Measurements from ENCODE around the gene BCAN. TPM values are rescaled to one million over a fixed set of nuclear protein-coding genes. Genes with fewer than 3 reads are reported as not detected.

Gene BCAN
- total RNA-seq, 1 experiment from 2014 or later, result 1.2 TPM

- H3K27me3 ChIP-seq (ENCODE audit: insufficient read depth, low read length), result peaks cover 3% of the 10 kb centered on the region; the same call in 1 of the 2 replicates
- no peak within 1 kb of the TSS for H3T11ph ChIP-seq (ENCODE audit: low read length)
- Mint-ChIP-seq H3K27me3 (ENCODE audit: low read depth) (peaks cover 37% of the 10 kb centered on the region), H3K9me3 (no peaks in the 10 kb centered on the region; a peak in 1 of 5 replicates), H3K27ac (peak within 1 kb of the TSS; percentile 97 to 98 (median 98)), H3K4me1 (peaks cover 66 to 74% of the 10 kb centered on the region in 2 experiments), H3K4me3 (peak within 1 kb of the TSS; percentile 74 to 91), H3K36me3 (ENCODE audit: insufficient read depth in 1 of 3, low read depth in 3 of 3) (peaks cover 6 to 23% (median 13%) of the 10 kb centered on the region in 3 experiments)
- peak within 1 kb of the TSS; percentile 27 for H3K14ac ChIP-seq (ENCODE audit: insufficient read depth, low read length)
- no peak within 1 kb of the TSS for H2BK20ac ChIP-seq (ENCODE audit: low read depth, low read length, poor library complexity, severe bottlenecking)
- H2BK5ac ChIP-seq (ENCODE audit: insufficient read length, low read length), result no peak within 1 kb of the TSS
- H2BK12ac ChIP-seq (ENCODE audit: insufficient read length, low read depth, low read length), result no peak within 1 kb of the TSS
- no peak within 1 kb of the TSS for H4K8ac ChIP-seq (replicated peaks; ENCODE audit: insufficient read length, low read depth, low read length)
- no peak for DNase-seq
- peak within 1 kb of the TSS; percentile 1 for H3K9ac ChIP-seq (ENCODE audit: extremely low read depth, insufficient read length, low read length)
- H3K4me2 ChIP-seq (ENCODE audit: insufficient read depth, insufficient read length, low read length), result peak within 1 kb of the TSS; percentile 83
- H4K91ac ChIP-seq (ENCODE audit: insufficient read length, low read depth, low read length), result no peak within 1 kb of the TSS
- H3K56ac ChIP-seq (ENCODE audit: insufficient read length, low read depth, low read length), result no peak within 1 kb of the TSS
- no peak within 1 kb of the TSS for H2BK15ac ChIP-seq (ENCODE audit: low read depth, low read length)
- H2AFZ ChIP-seq (ENCODE audit: low read length), result no peak within 1 kb of the TSS
- no CpG with 5 or more reads among the region's 42 CpGs for WGBS (ENCODE audit: extremely low coverage, insufficient read length, low lambda C conversion rate)
- H3K79me2 ChIP-seq (ENCODE audit: insufficient read depth, low read length), result no peaks in the 10 kb centered on the region
- H3K23me2 ChIP-seq (ENCODE audit: insufficient read length, low read depth, low read length, poor library complexity, severe bottlenecking), result peaks cover 39% of the 10 kb centered on the region
- no peak within 1 kb of the TSS for H4K5ac ChIP-seq (ENCODE audit: insufficient read length, low read depth, low read length)
- H3K18ac ChIP-seq (ENCODE audit: insufficient read length, low read depth, low read length), result peak within 1 kb of the TSS; percentile 18
- no peak within 1 kb of the TSS for H3K23ac ChIP-seq (ENCODE audit: insufficient read length, low read depth, low read length)
- no peaks in the 10 kb centered on the region for H4K20me1 ChIP-seq (ENCODE audit: control insufficient read depth, insufficient read depth, insufficient read length)
- H3K79me1 ChIP-seq (ENCODE audit: insufficient read depth, low read depth, low read length, poor library complexity, severe bottlenecking), result no peaks in the 10 kb centered on the region
- TF ChIP-seq, protein P1, sequence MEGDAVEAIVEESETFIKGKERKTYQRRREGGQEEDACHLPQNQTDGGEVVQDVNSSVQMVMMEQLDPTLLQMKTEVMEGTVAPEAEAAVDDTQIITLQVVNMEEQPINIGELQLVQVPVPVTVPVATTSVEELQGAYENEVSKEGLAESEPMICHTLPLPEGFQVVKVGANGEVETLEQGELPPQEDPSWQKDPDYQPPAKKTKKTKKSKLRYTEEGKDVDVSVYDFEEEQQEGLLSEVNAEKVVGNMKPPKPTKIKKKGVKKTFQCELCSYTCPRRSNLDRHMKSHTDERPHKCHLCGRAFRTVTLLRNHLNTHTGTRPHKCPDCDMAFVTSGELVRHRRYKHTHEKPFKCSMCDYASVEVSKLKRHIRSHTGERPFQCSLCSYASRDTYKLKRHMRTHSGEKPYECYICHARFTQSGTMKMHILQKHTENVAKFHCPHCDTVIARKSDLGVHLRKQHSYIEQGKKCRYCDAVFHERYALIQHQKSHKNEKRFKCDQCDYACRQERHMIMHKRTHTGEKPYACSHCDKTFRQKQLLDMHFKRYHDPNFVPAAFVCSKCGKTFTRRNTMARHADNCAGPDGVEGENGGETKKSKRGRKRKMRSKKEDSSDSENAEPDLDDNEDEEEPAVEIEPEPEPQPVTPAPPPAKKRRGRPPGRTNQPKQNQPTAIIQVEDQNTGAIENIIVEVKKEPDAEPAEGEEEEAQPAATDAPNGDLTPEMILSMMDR (conservative IDR thresholded peaks at IDR 0.05), result no peak
- H3K27ac ChIP-seq (ENCODE audit: insufficient read length, low read depth, low read length), result no peak within 1 kb of the TSS
- no peaks in the 10 kb centered on the region for H3K9me3 ChIP-seq (ENCODE audit: control insufficient read depth, low read depth, low read length)
- H2AK5ac ChIP-seq (ENCODE audit: insufficient read length, low read length), result no peak within 1 kb of the TSS
- H3K4ac ChIP-seq (ENCODE audit: low read depth, low read length), result no peak within 1 kb of the TSS
- H2BK120ac ChIP-seq (ENCODE audit: low read depth, low read length, poor library complexity, severe bottlenecking), result no peak within 1 kb of the TSS
- peaks cover 17% of the 10 kb centered on the region; the same call in 1 of the 2 replicates for H3K4me1 ChIP-seq (ENCODE audit: insufficient read depth, low read length)
Observed at GRCh38 chr1:156705321-156705917, 63.5 kb downstream of the BCAN start, which contains the start of gene CRABP2. TSS of gene CRABP2 (minus strand) at chr1:156705583. CDS start at chr1:156705446, 137 bp downstream.
